A673 (cell line): ENCODE results near the gene BSN.

ENCODE experiments used
- CTCF ChIP-seq: fragments of 300-800, 200-600 bp; sonication (generic); conservative IDR thresholded peaks from 2 replicates; pipeline ENCODE4 v1.5.1; 2017; ENCODE audit warnings: low read depth, mild to moderate bottlenecking, antibody characterized with exemption, low read length, moderate library complexity, mixed read lengths
- EZH2 ChIP-seq: fragments of 200-600 bp; sonication (generic); IDR thresholded peaks from 2 replicates; pipeline ENCODE4 v1.6.1; 2017; ENCODE audit warnings: borderline replicate concordance, low read depth, mild to moderate bottlenecking, mixed read lengths, antibody characterized with exemption, low read length; ENCODE audit not compliant: poor library complexity, severe bottlenecking

DNA sequence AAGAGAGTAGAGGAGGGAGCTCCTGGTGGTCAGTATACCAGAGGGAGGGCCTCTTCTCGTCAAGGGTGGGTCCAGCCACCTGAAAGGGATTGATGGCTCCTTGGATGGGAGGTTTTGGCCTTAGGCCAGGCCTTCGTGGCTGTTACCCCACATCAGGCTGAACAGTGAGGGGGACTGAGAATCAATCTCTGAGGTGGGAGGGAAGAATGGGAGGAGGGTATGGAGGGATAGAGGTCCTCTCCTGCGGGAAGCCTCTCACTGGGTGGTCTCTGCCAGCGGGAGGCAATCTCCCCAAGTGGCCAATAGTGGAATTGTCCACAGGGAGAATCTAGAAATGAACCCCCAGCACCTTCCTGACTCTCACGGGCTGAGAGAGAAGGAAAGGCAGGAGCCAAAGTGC lies 53.5 kb downstream of the BSN start:
- TF ChIP-seq EZH2 (no peak), CTCF (peak; percentile 28)
